GM18511 (cell line): ENCODE results near the gene LIPC.

Experiments
- ATAC-seq: cut with Tn5 transposase; IDR thresholded peaks from one replicate; pipeline ENCODE4 v1.9.1; 2021; ENCODE audit warnings: mild to moderate bottlenecking, moderate library complexity; ENCODE audit not compliant: unreplicated experiment

LIPC gene

DNA sequence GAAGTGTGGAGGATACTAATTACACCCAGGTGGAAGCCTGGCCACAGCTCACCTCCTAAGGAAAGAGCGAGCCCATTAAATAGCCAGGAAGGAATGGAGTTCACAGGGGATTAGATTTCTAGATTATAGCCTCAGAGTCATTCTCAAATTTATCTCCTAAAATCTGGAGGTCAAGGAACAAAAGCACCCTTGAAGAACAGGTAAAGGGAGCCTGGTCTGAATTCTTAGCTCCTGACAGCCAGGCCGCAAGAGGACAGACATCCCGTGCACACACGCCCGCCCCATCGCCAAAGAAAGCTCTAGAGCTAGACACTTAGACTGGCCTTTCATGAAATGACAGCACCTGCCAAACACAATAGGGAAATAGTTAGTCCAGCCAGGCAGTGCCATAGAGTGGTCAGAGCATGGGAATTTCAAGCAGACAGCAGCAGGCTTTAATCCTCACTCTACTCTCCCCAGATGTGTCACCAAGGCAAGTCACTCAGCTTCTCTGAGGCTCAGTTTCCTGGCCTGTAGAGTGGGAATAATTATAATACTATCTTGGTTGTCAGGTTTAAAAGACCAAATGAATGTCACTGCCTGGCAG, 59.2 kb downstream of the LIPC start:
- ATAC-seq: no peak

DNA sequence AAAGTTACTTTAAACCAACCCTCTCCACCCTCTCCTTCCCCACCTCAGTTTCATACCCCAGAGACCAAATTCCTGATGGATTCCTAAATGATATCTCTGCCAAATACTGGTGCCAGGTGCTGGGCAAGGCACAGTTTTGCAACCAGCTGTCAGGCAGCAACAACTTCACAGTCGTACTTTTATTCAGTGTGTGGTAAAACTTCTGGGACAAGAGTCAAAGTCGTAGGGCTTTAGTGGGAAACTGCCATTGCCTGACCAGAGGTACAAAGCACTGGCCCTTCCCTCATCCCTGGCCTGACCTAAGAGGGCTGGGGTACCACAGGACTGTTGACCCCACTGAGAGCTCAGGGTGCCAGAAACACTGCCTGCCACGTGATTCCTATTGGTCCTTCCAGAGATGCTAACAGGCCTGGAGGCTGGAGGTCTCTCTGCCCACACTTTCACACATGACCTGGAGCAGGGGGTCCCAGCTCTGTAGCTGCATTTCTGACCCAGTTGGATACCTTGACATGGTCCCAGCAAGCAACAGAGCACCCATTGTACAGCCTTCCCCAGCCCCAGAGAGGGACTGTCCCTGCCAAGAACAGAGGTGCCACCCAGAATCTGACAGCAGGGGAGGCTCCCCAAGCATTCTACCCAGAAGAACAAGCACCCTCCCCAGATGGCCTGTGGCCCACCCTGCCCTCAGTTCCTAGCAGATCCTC, 59.9 kb downstream of the LIPC start:
- ATAC-seq: no peak

DNA sequence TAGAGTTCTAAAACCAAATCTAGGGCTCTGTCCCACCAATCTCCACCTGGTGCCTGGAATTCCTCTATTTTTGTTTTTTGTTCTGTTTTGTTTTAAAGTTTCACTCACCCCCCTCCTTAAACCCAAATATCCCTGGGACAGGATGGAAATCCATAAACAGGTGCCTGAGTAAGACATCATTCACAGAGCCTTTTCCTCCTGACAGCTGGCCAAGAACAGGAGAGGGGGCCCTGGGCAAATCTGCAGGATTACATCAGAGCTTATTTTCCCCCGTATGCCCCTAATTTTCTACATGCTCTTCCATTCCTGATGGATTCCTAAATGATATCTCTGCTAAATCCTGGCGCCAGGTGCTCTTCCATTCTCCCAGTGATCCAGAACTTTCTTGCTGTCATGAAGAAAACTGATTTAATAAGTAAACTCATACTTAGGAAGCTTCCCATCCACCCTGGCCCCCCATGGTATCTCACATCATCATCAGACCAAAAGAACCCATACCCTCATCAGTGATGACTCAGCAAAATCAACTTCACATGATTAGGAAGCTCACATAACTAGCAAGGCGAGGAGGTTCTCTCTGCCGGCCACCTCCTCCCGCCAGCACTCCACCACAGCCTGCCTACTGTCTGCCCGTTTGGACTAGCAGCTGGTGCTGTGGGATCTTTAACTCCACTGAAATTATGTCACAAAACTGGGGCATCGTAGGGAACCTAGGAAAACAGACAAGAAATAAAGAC, 61.0 kb downstream of the LIPC start:
- no peak for ATAC-seq

DNA sequence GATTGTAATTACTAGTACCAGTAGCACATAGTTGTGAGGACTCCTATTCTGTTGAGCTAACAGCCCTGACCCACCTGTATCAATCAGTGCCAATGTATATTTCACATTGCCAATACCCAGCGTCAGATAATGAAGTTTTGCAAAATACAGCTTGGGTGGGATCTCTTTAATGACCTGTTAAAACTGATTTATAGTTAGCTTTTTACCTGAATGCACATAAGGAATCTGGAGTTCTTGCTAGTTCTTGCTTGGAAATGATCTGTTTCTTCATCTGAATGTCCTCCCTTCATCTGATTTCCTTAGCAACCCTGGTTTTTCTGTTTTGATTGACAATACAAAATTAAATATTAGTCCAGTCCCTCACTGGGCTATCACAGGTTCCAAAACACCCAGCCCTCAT, 62.8 kb downstream of the LIPC start:
- ATAC-seq: no peak

DNA sequence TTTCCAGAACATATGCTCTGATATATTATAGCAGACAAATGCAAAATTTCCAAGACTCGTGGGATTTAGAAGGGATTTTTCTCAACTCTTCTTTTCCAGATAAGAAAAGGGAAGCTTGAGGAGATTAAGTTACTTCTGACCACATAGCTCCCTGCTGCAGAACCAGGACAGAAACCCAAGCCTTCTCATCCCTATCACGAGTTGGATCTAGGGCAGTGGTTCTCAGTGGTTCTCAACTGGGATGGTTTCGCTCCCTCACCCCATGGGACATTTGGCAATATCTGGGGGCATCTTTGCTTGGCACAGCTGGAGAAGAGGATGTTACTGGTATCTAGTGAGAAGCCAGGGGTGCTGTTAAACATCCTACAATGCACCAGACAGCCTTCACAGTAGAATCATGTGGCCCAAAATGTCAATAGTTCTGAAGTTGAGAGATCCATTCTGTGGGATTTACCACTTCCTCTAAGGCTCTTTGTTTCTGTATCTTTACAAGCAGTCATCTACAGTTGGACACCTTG, 64.2 kb downstream of the LIPC start:
- no peak for ATAC-seq

DNA sequence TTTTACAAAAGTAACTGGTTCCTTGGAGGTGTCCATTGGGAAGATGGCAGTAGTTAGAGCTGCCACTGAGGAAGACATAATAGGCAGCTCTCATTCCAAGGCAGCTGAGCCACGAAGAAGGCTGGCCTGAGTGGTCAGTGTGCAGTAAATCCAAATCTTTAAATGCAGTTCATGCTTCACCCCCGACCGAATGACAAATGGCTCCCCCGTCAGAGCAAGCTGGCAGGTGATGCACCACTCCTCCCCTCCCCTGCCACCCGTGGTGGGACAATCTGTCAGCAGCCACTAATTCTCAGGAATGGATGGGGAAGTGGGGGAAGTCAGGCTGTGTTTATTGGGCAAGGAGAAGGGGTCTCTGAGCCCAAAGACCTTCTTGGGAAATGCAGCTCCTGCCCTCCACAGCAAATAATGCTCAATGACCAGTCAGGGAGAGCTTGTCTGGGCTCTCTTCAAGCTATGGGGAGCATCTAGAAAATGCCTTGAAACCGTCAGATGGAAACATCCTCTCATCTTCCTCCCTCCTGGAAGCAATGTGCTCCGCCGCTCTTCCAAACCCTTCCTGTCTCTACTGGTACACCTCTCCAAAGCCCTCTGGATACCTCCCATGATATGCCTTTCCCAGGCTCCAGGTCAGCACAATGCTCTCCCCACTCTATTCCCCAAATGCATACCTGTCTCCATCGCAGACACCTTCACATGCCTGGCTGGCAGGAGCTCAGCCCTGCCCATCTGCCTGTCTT, 65.4 kb downstream of the LIPC start:
- no peak for ATAC-seq

DNA sequence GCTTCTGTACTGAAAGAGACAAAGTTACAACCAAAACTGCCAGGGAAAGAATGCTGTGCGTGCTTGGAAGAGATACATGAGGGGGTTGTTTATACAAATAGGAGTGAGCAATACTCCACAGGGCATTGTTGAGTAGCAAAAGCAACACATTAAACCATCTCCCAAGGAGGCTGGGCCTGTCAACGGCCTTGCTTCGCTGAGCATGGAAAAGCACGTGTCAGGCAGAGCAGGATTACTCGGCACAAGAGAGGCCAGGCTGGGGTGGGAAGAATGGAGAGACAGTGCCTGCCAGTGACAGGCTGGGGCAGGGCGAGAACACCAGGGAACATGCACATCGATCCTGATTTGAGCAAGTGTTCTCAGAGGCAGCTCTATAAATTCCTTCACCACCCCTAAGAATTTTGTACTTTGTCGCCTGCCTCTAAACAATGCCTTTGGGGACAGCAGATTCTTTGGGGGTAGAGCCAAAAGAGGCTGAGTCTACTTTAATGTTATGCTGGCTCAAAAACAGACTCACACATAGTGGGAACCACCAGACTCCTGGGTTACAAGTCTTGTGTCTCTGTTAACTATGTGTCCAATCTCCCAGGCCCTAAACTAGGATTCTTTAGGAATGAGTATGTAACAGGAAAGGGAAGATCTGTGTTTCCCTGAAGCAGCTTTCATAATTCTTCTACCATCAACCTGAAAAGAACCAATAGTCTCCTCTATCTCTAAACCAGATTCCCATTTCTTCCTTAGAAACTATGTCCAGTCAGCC, 67.2 kb downstream of the LIPC start:
- no peak for ATAC-seq

DNA sequence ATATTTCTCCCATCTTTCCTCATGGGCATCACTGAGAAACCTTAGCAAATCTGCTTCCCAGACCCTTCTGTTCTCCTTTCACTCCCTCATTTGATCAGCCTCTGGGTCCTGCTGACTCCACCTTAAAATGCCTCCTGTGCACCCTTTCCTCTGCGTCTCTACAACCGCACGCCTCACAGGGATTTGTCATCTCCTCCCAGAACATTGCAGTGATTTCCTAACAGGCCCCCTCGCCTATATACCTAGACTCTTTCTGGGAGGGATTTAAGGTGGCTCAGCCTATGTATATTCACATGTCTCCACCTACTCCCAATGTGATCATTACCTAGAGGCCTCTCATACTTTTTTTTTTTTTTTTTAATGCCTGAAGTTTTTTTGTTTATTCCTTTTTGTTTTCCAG, 69.2 kb downstream of the LIPC start:
- ATAC-seq: no peak

DNA sequence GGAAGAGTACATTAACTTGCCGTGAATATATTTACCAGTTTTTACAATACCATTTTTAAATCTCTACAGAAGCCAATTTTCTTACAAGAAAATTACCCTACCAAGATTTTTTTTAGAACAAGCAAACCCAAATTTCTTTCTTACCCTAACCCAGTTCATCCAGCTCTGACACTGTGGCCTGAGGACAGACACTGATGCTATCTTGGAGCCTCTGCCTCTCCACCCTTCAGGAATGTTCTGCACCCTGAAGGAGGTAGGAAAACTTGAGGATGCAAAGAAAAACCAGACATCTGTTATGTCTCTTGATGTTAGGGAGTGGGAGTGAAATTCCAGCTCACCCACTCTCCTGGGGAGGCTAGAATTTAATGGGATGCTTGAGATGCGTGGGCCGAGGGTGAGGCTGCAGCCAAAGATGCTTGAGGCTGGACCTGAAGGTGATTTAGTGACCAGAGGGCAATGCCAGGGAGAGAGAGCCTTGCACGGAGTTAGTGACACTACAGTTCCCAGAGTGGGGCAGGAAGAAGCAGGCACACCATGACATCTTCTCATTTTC, 69.9 kb downstream of the LIPC start:
- no peak for ATAC-seq

DNA sequence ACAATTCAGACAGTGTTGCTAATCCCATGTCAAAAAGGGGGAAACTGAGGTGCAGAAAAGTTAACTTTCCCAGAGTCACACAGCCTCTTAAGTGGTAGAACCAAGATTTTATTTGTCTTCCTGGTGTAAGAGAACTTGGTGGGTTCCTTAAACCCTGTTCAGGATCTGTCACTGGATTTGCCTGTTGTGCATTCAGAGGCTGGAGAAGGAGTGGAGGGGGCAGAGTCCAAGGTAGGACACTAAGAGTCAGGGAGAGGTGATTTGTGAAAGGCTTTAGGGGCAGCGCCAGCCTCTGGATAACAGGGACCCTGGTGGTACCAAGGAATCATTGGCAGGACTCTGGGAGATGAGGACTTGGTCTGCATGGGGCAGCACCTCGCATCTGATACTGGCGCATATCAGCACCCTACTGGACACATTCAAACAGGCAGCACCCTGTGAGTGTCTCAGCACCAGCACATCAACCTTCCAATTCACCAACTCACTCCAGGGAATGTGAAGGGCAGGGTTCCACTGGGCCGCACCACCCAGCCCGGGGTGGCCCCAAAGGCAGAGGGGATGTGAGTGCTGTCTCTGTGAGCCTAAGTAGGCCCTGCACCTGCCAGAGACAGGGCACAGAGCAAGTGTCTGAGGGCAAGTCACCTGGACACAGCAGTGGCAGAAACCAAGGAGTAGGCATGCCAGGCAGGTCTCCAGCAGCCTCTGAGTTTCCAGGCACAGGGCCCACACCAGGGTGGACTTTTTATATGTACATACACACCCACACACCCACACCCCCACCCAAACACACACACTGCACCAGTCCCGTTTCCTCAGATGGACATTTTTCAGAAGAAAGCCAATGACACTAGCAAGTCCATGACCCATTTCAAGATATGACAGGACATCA, 71.6 kb downstream of the LIPC start:
- ATAC-seq: no peak

DNA sequence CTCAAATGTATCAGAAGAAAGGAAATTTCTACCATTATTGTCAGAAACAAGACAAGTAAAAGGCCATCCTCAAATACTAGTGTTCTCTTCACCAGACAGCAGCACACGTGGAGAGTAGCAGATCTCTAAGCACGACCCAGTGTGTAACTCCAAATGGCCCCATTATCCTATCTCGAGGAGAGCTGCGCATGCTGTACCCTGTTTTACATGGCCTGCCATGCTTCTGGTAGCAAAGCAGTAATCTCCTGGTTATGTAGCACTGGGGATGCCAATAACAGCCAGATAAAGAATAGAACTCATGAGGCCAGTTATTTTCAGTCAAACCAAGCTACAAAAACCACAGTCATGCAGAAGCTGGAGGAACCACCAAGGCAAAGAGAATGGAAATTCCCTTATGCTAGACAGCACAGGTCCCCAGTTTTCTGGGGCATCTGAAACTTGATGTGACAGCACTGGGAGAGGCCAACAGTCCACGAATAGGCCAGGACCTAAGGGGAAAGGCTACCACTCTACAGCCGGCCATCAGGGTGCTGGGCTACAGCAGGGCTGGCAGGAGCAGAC, 73.0 kb downstream of the LIPC start:
- ATAC-seq: no peak

DNA sequence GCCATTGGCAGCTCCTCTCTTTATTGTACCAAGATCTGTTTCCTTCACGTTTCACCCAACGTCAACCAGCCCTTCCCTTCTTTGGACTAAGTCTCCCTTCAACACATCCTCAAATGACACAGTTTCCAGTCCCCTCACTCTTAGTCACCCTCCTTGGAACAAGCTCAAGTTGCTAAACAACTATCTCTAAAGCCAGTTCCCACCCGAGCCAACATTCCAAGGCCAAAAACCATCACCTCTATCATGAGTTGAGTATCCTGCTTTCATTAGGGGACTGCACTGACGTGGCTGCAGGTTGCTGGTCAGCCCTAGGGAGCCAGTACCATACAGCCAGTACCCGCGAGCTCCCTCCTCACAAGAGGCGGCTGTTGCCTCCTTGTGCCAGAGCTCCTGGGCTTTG, 73.8 kb downstream of the LIPC start:
- no peak for ATAC-seq

DNA sequence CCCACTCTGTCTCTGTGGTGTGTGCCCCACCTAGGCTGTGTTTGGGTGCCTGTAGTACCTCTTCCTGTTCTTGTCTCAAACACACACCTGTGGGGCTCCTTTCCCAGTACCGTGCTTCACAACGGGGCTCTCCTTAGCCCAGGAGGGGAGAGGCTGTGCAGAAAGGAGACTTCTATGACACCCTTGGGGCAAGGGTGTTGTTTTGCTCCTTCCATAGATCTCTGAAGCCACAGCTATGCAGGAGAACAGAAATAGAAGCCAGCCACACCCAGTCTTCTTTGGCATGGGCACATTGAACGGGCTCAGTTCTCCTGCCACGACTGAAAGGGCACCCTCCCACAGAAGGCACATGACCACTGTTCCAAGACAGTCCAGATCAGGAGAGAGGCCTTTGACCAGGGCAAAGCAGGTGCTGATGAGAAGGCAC, 74.3 kb downstream of the LIPC start:
- ATAC-seq: no peak

DNA sequence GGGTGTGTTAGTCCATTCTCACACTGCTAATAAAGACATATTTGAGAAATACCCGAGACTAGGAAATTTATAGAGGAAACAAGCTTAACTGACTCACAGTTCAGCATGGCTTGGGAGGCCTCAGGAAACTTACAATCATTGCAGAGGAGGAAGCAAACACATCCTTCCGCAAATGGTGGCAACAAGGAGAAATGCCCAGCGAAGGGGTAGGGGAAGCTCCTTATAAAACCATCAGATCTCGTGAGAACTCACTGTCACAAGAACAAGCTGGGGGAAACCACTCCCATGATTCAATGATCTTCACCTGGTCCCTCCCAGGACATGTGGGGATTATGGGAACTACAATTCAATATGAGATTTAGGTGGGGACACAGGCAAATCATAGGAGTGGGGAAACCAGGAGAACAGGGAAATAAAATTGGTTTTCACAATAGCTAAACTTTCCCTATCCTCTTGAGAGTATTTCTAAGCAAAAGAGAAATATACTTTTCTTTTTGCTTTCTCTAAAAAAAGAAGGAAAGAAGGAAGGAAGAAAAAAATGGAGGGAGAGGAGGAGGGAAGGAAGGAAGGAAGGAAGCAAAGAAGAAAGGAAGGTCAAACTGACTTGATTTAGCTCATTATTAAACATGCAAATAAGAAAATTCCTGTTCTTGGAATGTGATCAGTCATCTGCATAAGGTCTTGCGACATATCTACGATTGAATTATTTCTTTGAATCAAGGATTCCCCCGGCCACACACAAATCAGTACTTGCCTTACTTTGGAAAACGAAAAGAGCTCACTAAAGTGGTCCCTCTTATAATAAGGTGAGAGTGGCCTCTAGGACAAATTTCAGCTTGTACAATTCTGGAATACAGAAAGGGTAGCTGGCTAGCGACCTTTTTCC, 75.2 kb downstream of the LIPC start:
- ATAC-seq: no peak

DNA sequence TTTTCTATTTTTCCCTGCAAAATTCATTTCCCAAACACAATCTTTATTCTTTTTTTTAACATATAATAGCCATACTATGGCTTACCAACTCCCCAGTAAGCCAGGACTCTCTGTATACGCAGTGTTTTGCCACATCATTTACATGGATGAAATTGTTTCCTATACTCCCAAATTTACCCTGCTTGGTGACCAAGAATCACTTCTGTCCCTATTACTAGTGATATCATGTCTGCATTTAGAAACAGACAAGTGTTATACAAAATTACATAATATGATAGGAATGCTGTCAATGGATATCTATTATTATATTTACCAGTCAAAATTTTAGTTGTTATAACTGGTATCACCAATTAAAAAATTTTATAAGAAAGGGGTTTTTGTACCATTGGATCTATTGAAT, 77.8 kb downstream of the LIPC start:
- ATAC-seq: no peak

DNA sequence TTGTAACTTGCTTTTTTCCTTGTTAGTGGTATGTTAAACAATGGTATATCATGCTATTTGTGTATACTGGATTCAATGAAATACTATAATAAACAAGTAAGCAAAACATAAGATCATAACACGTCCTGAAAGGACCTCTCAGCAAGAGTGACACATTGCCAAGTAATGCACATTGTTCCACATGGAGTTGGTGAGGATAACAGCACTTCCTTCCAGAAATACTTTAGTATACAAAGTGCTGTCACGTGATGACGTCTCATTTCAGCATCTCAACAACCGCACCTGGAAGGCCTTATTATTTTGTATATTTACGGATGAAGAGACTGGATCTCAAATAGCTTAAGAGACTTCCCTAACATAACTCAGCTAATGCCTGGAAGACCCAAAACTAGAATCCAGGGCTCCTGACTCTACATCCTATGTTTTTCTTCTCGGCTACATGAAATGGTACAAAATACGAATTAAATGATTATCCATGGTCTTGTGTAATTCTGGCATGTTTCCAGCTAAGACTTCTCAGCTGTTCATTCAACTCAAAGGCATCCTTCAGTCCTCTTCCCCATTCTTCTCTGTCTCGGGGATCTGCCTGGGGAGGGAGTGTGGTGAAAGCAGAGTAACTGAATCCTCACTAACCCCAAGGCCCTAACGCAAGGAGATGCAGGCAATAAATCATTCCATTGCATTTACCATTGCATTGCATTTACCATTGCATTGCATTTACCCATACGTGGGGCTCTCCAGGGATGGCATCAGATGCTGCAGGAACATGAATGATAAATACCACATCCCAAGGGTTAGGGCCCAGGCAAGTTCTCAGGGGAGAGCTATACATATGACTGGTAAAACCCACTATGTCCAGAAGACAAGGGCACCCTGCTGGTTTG, 79.2 kb downstream of the LIPC start:
- no peak for ATAC-seq

DNA sequence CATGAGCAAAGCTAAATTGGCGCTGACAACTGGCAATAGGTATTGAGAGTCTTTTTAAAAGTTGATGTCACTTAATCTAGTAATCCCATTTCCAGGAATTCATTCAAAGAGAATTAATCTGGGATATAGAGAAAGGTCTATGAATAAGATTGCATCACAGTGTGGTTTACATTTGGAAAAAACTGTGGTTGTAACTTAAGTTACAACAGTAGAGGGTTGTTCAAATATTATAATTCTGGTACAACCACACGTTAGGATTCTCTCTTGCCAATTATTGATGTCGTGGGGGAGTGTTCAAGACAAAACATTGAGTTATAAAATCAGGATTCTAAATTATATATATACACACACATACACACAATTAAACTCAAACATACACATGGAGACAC, 79.8 kb downstream of the LIPC start:
- no peak for ATAC-seq
